NCI-H2107 treated with DMSO at 0.1 percent for 48 hours (cell line): ENCODE data around the gene CPA1.

Experiments
- DNase-seq: peaks from one replicate; lab custom pipeline; 2025; ENCODE audit not compliant: unreplicated experiment; lab: John Stamatoyannopoulos, UW

The CPA1 gene

GRCh38 chr7:130353196-130353595 lies 27.1 kb upstream of the CPA1 start:
- no peak for DNase-seq

GRCh38 chr7:130356121-130356875 lies 24.0 kb upstream of the CPA1 start:
- peak; percentile 65 for DNase-seq

GRCh38 chr7:130356876-130357611 lies 23.2 kb upstream of the CPA1 start:
- no peak for DNase-seq

GRCh38 chr7:130358471-130358870 lies 21.8 kb upstream of the CPA1 start:
- DNase-seq, result no peak

GRCh38 chr7:130359276-130359857 lies 20.9 kb upstream of the CPA1 start:
- no peak for DNase-seq

- no peak for DNase-seq
These were observed 19.8 kb upstream of the CPA1 start for GRCh38 chr7:130360518-130360917.

GRCh38 chr7:130361681-130362080 lies 18.6 kb upstream of the CPA1 start:
- no peak for DNase-seq

- DNase-seq, result no peak
These were observed 18.0 kb upstream of the CPA1 start for GRCh38 chr7:130362251-130362816.

- DNase-seq, result no peak
These were observed 17.1 kb upstream of the CPA1 start for GRCh38 chr7:130363026-130363847.

GRCh38 chr7:130364451-130364850 lies 15.8 kb upstream of the CPA1 start:
- no peak for DNase-seq

GRCh38 chr7:130365088-130365487 lies 15.2 kb upstream of the CPA1 start:
- DNase-seq, result peak; percentile 92

GRCh38 chr7:130365511-130366441 lies 14.5 kb upstream of the CPA1 start:
- peak; percentile 98 for DNase-seq

- DNase-seq, result no peak
These were observed 13.7 kb upstream of the CPA1 start for GRCh38 chr7:130366564-130366963.

- DNase-seq, result peak; percentile 20
These were observed 13.1 kb upstream of the CPA1 start for GRCh38 chr7:130367088-130367755.

GRCh38 chr7:130367836-130368746 lies 12.2 kb upstream of the CPA1 start:
- DNase-seq, result no peak

GRCh38 chr7:130369110-130369711 lies 11.1 kb upstream of the CPA1 start:
- no peak for DNase-seq

GRCh38 chr7:130369831-130370550 lies 10.3 kb upstream of the CPA1 start:
- no peak for DNase-seq
